GM19351 (cell line): ENCODE measurements around the gene DUS1L.

Experiments used
- ATAC-seq: cut with Tn5 transposase; IDR thresholded peaks from one replicate; pipeline ENCODE4 v1.9.1; 2021; ENCODE audit warnings: mild to moderate bottlenecking, moderate library complexity; ENCODE audit not compliant: unreplicated experiment

The DUS1L gene

GRCh38 chr17:82088838-82089722 is 23.5 kb upstream of the DUS1L start:
- ATAC-seq = no peak

- ATAC-seq = no peak
Observed at GRCh38 chr17:82087961-82088837, 22.6 kb upstream of the DUS1L start.

- no peak for ATAC-seq
Observed at GRCh38 chr17:82086941-82087906, 21.6 kb upstream of the DUS1L start.

DNA sequence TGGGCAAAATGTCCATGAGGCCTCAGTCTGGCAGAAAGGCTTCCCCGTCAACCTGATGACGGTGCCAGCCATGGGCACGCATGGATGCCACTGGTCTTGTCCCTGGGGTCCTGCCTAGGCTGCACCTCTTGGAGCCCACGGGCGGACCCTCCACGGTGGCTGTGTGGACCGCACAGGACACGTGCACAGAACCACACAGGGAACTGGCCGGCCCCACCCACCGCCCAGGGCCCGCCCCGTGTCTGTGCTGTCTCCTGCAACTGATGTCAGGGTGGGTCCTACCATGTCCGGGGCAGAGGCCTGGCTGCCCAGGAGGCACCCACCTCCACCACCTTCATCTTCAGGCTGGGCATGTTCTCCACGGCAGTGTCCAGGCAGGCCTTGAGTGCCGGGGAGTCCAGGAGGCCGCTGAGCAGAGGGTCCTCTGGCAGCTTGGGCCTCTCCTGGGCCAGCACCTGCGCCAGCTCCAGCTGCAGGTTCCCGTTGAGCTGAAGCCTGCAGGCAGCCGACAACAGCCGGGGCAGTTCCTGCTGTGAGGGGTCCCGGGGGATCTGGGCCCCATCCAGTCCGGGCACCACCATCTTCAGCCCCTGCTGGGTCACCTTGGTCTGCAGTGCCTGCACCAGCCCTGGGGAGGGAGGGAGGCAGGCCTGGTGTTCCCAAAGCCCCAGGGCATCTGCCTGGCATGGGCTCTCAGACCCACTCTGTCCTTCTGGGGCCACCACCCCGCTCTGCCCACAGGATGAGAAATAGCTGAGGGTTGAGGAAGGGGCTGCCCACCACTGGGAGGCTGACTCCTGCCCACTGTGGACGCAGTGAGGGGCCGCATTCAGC is 20.5 kb upstream of the DUS1L start:
- no peak for ATAC-seq

- ATAC-seq = no peak
Observed at GRCh38 chr17:82085031-82085861, 19.6 kb upstream of the DUS1L start.

DNA sequence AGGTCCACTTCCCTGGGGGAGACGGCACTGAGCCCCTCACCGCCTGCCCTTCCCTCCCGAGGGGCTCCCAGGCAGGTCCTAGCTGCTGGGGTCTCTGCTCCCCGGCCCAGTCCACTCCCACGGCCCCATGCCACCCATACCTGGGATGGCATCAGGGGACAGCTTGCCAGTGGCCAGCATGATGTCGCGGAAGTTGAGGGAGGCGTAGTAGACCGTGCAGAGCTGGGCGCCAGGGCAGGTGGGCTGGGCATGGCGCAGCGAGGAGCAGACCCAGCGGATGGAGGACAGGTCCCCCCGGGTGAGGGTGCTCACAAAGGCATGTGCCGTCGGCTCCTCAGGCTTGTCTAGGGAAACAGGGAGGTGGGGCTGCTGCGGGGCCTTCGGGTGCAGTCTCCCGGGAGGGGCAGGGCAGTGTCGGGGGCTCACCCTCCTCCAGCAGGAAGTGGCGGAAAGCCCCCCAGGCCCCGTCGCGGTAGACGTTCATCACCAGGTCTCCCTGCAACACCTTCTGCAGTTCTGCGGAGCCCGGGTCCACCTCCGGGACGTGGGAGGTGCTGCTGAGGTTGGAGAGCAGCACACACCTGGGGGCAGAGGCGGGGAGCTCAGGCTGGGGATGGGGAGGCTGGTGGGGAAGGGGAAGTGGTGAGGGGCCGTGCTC is 18.9 kb upstream of the DUS1L start:
- ATAC-seq = no peak

GRCh38 chr17:82083533-82084359 is 18.1 kb upstream of the DUS1L start:
- ATAC-seq = no peak

DNA sequence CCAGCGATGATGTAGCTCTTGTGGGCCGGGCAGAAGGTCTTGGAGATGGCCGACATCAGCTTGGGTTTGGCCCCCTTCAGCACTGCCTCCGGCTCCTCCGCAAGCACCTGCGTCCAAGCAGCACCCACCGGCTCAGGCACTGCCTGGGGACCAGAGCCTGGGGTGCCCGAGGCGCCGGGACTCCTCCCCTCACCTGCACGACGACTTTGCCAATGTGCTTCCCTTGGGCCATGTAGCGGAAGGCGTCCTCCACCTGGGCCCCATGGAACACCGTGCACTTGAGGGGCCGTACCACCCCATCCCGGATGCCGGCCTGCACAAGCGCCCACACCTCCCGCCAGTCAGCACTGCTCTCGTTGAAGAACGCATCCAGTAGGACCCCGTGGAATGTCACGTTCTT is 17.4 kb upstream of the DUS1L start:
- ATAC-seq = no peak

- ATAC-seq = no peak
Observed at GRCh38 chr17:82082456-82082855, 16.9 kb upstream of the DUS1L start.

GRCh38 chr17:82081966-82082365 is 16.4 kb upstream of the DUS1L start:
- no peak for ATAC-seq

DNA sequence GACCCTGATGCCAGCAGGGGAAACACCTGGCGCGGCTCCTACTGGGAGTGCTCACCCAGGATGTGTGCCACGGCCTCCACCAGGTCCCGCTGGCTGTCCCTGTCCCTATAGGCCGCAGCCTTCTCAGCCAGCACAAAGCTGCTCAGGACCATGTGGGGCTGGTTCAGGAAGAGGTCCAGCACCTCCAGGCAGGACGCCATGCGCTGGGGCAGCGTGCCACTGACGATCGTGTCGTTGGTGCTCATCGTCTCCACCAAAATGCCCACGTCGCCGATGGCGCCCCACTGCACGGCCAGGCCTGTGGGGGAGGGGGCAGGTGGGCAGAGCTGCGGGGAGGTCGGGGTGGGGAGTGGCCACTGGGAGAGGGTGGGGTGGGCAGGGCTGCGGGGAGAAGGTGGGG is 15.9 kb upstream of the DUS1L start:
- ATAC-seq = no peak

DNA sequence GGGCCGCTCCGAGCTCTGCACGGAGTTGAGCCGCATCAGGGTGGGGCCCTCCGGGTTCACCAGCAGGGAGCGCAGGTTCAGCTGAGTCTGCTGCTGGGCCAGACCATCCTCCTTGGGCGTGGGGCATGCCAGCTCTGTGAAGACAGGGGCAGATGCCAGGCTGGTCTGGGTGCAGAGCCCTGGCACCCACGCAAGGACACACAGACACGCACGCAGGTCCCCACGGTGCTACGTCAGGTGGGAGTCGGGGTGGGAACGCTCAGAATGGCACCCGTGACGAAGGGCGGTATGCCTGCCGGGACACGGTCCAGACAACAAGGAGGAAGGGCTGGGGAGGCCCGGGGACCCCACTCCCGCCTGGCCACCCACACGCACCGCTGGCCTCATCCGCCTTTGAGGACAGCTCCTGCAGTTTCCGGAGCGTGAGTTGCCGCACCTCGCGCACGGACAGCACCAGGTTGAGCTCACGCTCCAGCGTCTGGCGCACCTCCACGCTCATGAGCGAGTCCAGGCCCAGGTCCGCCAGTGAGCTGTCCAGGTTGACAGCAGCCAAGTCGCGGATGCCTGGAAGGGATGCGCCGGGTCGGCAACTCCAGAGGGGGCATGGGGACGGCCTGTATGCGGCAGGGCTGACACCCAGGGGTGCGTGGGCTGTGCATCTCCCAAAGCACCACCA is 15.3 kb upstream of the DUS1L start:
- no peak for ATAC-seq

GRCh38 chr17:82080048-82080788 is 14.6 kb upstream of the DUS1L start:
- no peak for ATAC-seq

GRCh38 chr17:82079001-82079677 is 13.5 kb upstream of the DUS1L start:
- no peak for ATAC-seq

- ATAC-seq = no peak
Observed at GRCh38 chr17:82078433-82078832, 12.8 kb upstream of the DUS1L start.
